PC-9 (cell line): ENCODE measurements around the gene TMEM108. TPM values are rescaled to one million over a fixed set of nuclear protein-coding genes. Genes with fewer than 3 reads are reported as not detected.
A peak's percentile ranks its signal among the peaks of the same experiment; 100 is the strongest.

Source experiments
- BruUV-seq: library from RNA; stranded (reverse); fragments of 400-500 nt; replicated peaks from 2 replicates; lab custom pipeline; 2021; lab: Mats Ljungman, UMichigan
- CTCF ChIA-PET: fragments of 300-600 bp; sonication (Branson Sonifier 250); formaldehyde crosslinking; loops from one replicate; lab custom pipeline; 2022; ENCODE audit warnings: antibody characterized with exemption; lab: Charles Lee
- POLR2A ChIA-PET: fragments of 300-600 bp; sonication (Branson Sonifier 250); formaldehyde crosslinking; loops from one replicate; lab custom pipeline; 2022; ENCODE audit warnings: antibody characterized with exemption; ENCODE audit not compliant: unreplicated experiment; lab: Charles Lee
- DNase-seq, 2 experiments: peaks; one replicate each; pipeline versions ENCODE4 v3.0.0 to v3.0.0-alpha.2; 2015 to 2022; ENCODE audit warnings: mixed read lengths in 1 of 2
- H2AFZ ChIP-seq: fragments of 200-600 bp; sonication (generic); 2 replicates; pipeline ENCODE4 v1.8.1; 2017; ENCODE audit warnings: antibody characterized with exemption
- H3F3A ChIP-seq: fragments of 200-600 bp; sonication (generic); 2 replicates; pipeline ENCODE4 v1.8.1; 2017; ENCODE audit warnings: antibody characterized with exemption, mild to moderate bottlenecking, low read depth; ENCODE audit not compliant: insufficient read depth
- H3K27ac ChIP-seq: fragments of 200-600 bp; sonication (generic); 2 replicates; pipeline ENCODE4 v1.6.1; 2016; ENCODE audit warnings: mixed run types
- H3K27me3 ChIP-seq: fragments of 200-600 bp; sonication (generic); 2 replicates; pipeline ENCODE4 v1.6.1; 2016; ENCODE audit warnings: low read depth, mixed run types; ENCODE audit not compliant: insufficient read depth
- H3K36me3 ChIP-seq: fragments of 200-600 bp; sonication (generic); 2 replicates; pipeline ENCODE4 v1.6.1; 2016; ENCODE audit warnings: low read depth, mixed run types
- H3K4me1 ChIP-seq: fragments of 200-600 bp; sonication (generic); replicated peaks from 2 replicates; pipeline ENCODE4 v1.6.1; 2016; ENCODE audit warnings: mixed run types; ENCODE audit not compliant: insufficient read depth
- H3K4me2 ChIP-seq: fragments of 200-600 bp; sonication (generic); 2 replicates; pipeline ENCODE4 v1.6.1; 2017; ENCODE audit warnings: mixed run types
- H3K4me3 ChIP-seq: fragments of 200-600 bp; sonication (generic); 2 replicates; pipeline ENCODE4 v1.6.1; 2016; ENCODE audit warnings: mixed run types
- H3K79me2 ChIP-seq: fragments of 200-600 bp; sonication (generic); 2 replicates; pipeline ENCODE4 v1.6.1; 2017; ENCODE audit warnings: low read depth, mixed run types
- H3K9me2 ChIP-seq: fragments of 200-600 bp; sonication (generic); 2 replicates; pipeline ENCODE4 v1.8.1; 2017; ENCODE audit warnings: mild to moderate bottlenecking; ENCODE audit not compliant: insufficient read depth
- H3K9me3 ChIP-seq: fragments of 200-600 bp; sonication (generic); 2 replicates; pipeline ENCODE4 v1.8.1; 2016; ENCODE audit warnings: low read depth; ENCODE audit not compliant: insufficient read depth
- H4K20me1 ChIP-seq: fragments of 200-600 bp; sonication (generic); 2 replicates; pipeline ENCODE4 v1.8.1; 2017; ENCODE audit not compliant: insufficient read depth
- EZH2 ChIP-seq: fragments of 200-600 bp; sonication (generic); IDR thresholded peaks from 2 replicates; pipeline ENCODE4 v1.8.0; 2017; ENCODE audit warnings: antibody characterized with exemption, low read depth
- intact Hi-C: fragments of 100-400 bp; cut with micrococcal nuclease; formaldehyde crosslinking; loops from one replicate; pipeline ENCODE4 v1.10.0; 2022; ENCODE audit not compliant: unreplicated experiment
- total RNA-seq: library from RNA; stranded (reverse); gene quantifications from 2 replicates; pipeline ENCODE4 v1.2.3, GENCODE V29; 2021
- TF ChIP-seq, protein P1 (sequence below): fragments of 200-600 bp; sonication (generic); conservative IDR thresholded peaks from 2 replicates; pipeline ENCODE4 v1.6.1; 2017; ENCODE audit warnings: mixed run types, antibody characterized with exemption, mild to moderate bottlenecking, moderate library complexity

TMEM108 gene
- total RNA-seq, 1 experiment from 2014 or later: not detected

DNA sequence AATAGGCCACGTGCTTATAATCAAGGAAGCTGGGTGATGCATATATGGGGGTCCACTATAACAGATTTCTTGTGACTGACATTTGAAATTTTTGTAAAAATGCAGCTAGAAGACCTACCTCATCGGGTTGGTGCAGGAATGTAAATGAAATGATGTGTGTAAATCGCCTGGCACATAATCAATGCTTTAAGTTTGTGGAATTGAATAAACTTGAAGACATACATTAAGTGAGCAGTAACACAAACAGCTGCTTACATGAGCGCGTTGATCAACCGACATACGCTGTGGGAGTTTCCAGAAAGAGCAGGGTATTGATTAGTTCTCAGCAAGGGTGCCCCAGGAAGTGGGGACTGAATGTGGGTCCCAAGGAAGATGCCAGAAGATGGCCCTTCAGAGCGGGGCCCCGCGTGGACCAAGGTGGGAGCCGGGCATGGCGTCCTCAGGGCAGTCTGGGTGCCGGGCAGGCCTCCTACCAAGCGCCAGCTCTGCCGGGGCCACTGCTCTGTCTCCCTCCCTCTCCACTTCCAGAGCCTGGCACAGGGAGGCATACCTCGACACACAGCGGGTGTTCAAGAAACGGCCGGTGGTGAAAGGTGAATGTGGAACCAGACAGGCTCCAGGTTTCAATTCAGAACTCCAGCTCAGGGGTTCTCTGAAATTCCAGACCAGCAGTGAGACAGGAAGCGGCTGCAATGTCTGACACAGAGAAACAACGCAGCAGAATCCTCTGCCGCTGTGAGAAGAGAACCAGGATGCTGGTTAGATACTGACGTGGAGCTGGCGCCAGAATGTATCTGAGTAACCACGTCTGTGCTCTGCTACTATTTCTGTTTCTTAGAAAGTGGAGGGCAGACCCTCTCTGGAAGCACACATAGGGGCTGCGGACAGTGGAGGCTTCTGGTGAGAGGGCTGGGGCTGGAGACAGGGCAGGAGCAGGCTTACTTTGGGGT is 374.3 kb downstream of the TMEM108 start:
- Histone ChIP-seq H3F3A (0 out of 2 replicates have a peak, but pooled peaks cover 5% of the 10 kb centered on the region), H3K27ac (no peak overlapping the region), H3K9me2 (no peaks in the 10 kb centered on the region; the same call in 1 of the 2 replicates), H4K20me1 (no peaks in the 10 kb centered on the region), H3K79me2 (no peaks in the 10 kb centered on the region), H2AFZ (no peak overlapping the region), H3K4me2 (no peak overlapping the region), H3K4me1 (no peaks in the 10 kb centered on the region), H3K36me3 (no peaks in the 10 kb centered on the region), H3K27me3 (peaks cover 45% of the 10 kb centered on the region), H3K9me3 (no peaks in the 10 kb centered on the region), H3K4me3 (no peak overlapping the region)
- ChIA-PET POLR2A (no interaction called here), CTCF (no interaction called here)
- TF ChIP-seq, protein P1, sequence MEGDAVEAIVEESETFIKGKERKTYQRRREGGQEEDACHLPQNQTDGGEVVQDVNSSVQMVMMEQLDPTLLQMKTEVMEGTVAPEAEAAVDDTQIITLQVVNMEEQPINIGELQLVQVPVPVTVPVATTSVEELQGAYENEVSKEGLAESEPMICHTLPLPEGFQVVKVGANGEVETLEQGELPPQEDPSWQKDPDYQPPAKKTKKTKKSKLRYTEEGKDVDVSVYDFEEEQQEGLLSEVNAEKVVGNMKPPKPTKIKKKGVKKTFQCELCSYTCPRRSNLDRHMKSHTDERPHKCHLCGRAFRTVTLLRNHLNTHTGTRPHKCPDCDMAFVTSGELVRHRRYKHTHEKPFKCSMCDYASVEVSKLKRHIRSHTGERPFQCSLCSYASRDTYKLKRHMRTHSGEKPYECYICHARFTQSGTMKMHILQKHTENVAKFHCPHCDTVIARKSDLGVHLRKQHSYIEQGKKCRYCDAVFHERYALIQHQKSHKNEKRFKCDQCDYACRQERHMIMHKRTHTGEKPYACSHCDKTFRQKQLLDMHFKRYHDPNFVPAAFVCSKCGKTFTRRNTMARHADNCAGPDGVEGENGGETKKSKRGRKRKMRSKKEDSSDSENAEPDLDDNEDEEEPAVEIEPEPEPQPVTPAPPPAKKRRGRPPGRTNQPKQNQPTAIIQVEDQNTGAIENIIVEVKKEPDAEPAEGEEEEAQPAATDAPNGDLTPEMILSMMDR: no peak
- no peak for TF ChIP-seq EZH2
- intact Hi-C loops: no loop called here
- no peak for DNase-seq
- no TSS peak for BruUV-seq

DNA sequence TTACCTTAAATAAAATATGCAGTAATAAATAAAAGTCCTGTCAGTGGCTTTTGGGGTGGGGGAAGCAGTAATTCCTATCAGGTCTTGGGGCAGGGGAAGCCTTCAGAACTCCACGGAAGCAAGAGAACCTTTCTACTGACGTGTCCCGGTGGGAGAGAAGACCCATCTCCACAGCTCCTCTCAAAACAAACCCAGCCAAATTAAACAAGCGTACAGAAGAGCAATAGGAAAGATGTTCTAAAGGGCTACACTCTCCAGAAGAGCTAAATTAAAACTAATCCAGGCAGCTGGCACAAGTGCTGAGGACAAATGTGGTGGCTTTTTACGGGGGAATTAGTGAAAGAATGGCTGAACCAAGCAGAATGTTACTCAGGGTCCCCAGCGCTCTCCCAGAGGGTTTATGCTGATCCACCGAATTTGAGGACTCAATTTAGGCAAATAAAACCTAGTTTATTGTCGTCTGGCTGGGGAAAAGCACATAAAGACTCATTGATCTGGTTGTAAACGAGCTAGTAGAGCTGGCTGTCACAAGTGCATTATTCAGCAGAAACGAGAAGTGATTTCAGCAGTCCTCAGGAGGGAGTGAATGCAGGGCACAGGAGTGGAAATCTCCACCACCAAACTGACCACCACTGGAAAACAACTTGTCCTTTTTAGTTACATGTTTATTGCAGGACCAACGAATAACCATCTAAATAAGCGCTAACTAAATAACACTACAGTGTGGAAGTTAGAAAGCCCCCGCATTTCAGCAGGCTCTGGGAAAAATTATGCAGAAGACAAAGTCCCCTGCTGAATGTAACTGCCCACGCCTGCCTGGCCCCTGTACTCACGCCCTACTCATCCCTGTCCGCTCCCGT is 375.2 kb downstream of the TMEM108 start:
- TF ChIP-seq, protein P1: no peak
- no peak for TF ChIP-seq EZH2
- H3K9me2 ChIP-seq: no peaks in the 10 kb centered on the region
- H3K79me2 ChIP-seq: no peaks in the 10 kb centered on the region
- CTCF ChIA-PET: interaction anchor here (0.6 kb wide), 1 partner anchor 1108 kb away, joined by 3 read pairs; no protein-coding TSS in a partner anchor
- H3K4me2 ChIP-seq: peak overlapping the region; percentile 15; the same call in 1 of the 2 replicates
- H3K27ac ChIP-seq: no peak overlapping the region
- H2AFZ ChIP-seq: no peak overlapping the region
- no peaks in the 10 kb centered on the region for H3K4me1 ChIP-seq
- no peak overlapping the region for H3K4me3 ChIP-seq
- intact Hi-C loops: no loop called here
- no peaks in the 10 kb centered on the region for H4K20me1 ChIP-seq
- H3F3A ChIP-seq: 0 out of 2 replicates have a peak, but pooled peaks cover 5% of the 10 kb centered on the region
- no peaks in the 10 kb centered on the region for H3K36me3 ChIP-seq
- peaks cover 36% of the 10 kb centered on the region for H3K27me3 ChIP-seq
- BruUV-seq: no TSS peak
- POLR2A ChIA-PET: no interaction called here
- H3K9me3 ChIP-seq: no peaks in the 10 kb centered on the region
- peak in 1 of 2 experiments; percentile 46 for DNase-seq

DNA sequence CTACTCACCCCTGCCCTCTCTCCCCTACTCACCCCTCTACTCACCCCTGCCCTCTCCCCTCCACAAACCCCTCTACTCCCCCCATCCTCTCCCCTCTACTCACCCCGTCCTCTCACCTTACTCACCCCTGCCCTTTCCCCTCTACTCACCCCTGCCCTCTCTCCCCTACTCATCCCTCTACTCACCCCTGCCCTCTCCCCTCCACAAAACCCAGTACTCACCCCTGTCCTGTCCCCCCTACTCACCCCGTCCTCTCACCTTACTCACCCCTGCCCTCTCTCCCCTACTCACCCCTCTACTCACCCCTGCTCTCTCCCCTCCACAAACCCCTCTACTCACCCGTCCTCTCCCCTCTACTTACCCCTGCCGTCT is 375.8 kb downstream of the TMEM108 start:
- intact Hi-C loops: no loop called here
- DNase-seq: no peak
- Histone ChIP-seq H3K27ac (no peak overlapping the region), H3K9me2 (no peaks in the 10 kb centered on the region), H3K4me3 (no peak overlapping the region), H3K4me1 (no peaks in the 10 kb centered on the region), H2AFZ (no peak overlapping the region), H3K79me2 (no peaks in the 10 kb centered on the region), H3K4me2 (no peak overlapping the region), H4K20me1 (no peaks in the 10 kb centered on the region), H3K9me3 (no peaks in the 10 kb centered on the region), H3F3A (0 out of 2 replicates have a peak, but pooled peaks cover 5% of the 10 kb centered on the region), H3K36me3 (no peaks in the 10 kb centered on the region), H3K27me3 (peaks cover 30% of the 10 kb centered on the region)
- POLR2A ChIA-PET: no interaction called here
- CTCF ChIA-PET: interaction anchor here (0.6 kb wide), 1 partner anchor 1109 kb away, joined by 3 read pairs; no protein-coding TSS in a partner anchor
- TF ChIP-seq, protein P1: no peak
- no peak for TF ChIP-seq EZH2
- no TSS peak for BruUV-seq
